ENCODE measurements around the gene EMD.

Gene EMD

DNA sequence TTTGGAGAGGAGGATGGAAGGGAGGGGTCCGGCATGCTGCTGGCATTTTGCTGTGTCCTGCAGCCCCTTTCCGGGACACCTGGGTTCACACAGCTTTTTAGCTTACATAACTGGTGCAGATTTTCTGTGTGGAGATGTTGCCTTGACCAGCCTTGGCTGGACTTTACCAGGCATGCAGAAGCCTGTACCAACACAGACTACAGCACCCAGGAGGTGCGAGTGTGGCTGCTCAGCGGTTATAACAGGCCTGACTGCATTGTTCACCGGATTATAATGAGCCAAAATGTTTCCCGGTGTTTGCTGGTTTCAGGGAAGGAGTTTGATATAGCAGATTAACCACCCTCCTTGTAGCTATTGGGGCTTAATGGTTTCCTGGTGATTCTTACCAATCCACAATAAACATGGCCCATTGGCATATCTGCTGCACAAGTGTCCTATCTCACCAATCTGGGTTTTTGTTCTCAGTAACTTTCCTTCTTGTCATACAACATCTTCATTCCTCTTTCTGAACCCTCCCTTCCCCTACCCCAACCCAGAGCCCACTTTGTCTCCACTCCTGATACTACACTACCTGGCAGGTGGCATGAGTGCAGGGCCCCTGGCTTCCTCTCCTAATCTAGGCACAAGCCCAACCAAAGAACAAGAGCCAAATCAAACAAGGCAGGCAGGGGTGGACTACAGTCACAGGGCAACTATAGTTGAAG lies 23.0 kb downstream of the EMD start:
- H3K36me3 ChIP-seq = peaks cover 59% of the 10 kb centered on the region
- TF ChIP-seq, protein P1, sequence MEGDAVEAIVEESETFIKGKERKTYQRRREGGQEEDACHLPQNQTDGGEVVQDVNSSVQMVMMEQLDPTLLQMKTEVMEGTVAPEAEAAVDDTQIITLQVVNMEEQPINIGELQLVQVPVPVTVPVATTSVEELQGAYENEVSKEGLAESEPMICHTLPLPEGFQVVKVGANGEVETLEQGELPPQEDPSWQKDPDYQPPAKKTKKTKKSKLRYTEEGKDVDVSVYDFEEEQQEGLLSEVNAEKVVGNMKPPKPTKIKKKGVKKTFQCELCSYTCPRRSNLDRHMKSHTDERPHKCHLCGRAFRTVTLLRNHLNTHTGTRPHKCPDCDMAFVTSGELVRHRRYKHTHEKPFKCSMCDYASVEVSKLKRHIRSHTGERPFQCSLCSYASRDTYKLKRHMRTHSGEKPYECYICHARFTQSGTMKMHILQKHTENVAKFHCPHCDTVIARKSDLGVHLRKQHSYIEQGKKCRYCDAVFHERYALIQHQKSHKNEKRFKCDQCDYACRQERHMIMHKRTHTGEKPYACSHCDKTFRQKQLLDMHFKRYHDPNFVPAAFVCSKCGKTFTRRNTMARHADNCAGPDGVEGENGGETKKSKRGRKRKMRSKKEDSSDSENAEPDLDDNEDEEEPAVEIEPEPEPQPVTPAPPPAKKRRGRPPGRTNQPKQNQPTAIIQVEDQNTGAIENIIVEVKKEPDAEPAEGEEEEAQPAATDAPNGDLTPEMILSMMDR (IDR thresholded peaks at IDR 0.05; ENCODE audit: low read depth, low read length) = no peak
- no peaks in the 10 kb centered on the region for H3K9me3 ChIP-seq (ENCODE audit: severe bottlenecking)
- no peak for DNase-seq
- H3K27me3 ChIP-seq (ENCODE audit: insufficient read depth, low read depth, severe bottlenecking) = peaks cover 3% of the 10 kb centered on the region
- H3K4me3 ChIP-seq (ENCODE audit: low read depth, low read length) = no peak overlapping the region
- peak overlapping the region; percentile 14; the same call in 1 of the 2 replicates for H3K27ac ChIP-seq

DNA sequence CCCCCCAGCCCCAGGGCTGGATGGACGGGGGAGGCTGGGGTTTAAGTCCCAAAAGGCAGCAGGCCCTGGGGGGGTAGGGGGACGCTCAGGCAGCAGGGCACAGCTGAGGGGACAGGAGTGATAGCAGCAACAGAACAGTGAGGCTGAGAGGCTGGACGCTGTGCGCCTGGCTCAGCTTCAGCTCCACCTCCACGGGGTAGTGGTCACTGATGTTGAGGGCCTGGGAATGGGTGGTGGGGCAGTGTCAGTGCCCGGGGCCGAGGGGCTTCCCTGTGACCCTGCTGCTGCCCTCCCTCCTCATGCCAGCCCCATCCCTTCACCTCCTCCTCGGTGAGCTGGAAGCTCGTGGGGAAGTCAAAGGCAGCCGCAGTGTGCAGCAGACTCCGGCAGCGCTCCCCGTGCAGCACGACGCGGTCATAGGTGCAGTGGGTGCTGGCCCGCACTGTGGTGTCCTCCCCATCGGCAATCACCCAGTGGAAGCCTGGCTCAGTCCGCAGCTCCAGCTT lies 23.6 kb downstream of the EMD start:
- Histone ChIP-seq H3K27me3 (ENCODE audit: insufficient read depth, low read depth, severe bottlenecking) (peaks cover 3% of the 10 kb centered on the region), H3K4me3 (ENCODE audit: low read depth, low read length) (no peak overlapping the region), H3K9me3 (ENCODE audit: severe bottlenecking) (no peaks in the 10 kb centered on the region), H3K36me3 (peaks cover 59% of the 10 kb centered on the region), H3K27ac (peak overlapping the region; percentile 14; the same call in 1 of the 2 replicates)
- DNase-seq = no peak
- TF ChIP-seq, protein P1 (IDR thresholded peaks at IDR 0.05; ENCODE audit: low read depth, low read length) = no peak

DNA sequence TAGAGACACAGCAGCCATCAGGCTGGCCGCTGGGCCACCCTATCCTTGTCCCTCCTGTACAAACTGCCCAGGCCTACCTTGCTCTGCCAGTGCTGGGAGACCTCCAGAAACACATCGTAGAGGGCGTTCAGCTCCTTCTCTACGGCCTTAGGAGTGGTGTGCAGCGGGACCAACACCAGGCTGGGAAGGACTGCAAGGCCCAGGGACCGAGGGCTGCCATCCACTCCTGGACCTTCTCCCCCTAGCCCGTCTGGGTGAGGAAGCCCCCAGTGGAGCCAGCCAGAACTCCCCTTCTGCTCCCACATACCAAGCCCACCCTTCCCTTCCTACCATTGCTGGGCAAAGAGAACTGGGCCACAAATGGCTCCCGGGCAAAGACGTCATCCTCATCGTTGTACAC lies 24.1 kb downstream of the EMD start:
- no peaks in the 10 kb centered on the region for H3K9me3 ChIP-seq (ENCODE audit: severe bottlenecking)
- no peak overlapping the region for H3K27ac ChIP-seq
- TF ChIP-seq, protein P1 (IDR thresholded peaks at IDR 0.05; ENCODE audit: low read depth, low read length) = no peak
- H3K36me3 ChIP-seq = peaks cover 59% of the 10 kb centered on the region
- no peak overlapping the region for H3K4me3 ChIP-seq (ENCODE audit: low read depth, low read length)
- no peak for DNase-seq
- H3K27me3 ChIP-seq (ENCODE audit: insufficient read depth, low read depth, severe bottlenecking) = peaks cover 3% of the 10 kb centered on the region

DNA sequence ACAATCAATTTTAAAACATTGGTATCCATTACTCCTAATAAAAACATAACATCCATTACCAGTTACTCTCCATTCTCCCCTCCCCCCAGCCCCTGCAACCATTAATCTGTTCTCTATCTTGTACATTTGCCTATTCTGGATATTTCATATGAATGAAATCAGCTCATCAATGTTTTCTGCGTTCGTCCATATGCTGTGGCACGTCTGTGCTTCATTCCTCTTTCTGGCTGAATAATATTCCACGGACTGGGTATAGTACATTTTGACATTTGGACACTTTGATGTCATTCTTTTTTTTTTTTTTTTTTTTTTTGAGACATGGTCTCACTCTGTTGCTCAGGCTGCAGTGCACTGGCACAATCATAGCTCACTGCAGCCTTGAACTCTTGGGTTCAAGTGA lies 24.8 kb downstream of the EMD start:
- Histone ChIP-seq H3K27ac (no peak overlapping the region), H3K36me3 (peaks cover 56% of the 10 kb centered on the region), H3K4me3 (ENCODE audit: low read depth, low read length) (no peak overlapping the region), H3K27me3 (ENCODE audit: insufficient read depth, low read depth, severe bottlenecking) (peaks cover 3% of the 10 kb centered on the region), H3K9me3 (ENCODE audit: severe bottlenecking) (no peaks in the 10 kb centered on the region)
- no peak for DNase-seq
- TF ChIP-seq, protein P1 (IDR thresholded peaks at IDR 0.05; ENCODE audit: low read depth, low read length) = no peak

DNA sequence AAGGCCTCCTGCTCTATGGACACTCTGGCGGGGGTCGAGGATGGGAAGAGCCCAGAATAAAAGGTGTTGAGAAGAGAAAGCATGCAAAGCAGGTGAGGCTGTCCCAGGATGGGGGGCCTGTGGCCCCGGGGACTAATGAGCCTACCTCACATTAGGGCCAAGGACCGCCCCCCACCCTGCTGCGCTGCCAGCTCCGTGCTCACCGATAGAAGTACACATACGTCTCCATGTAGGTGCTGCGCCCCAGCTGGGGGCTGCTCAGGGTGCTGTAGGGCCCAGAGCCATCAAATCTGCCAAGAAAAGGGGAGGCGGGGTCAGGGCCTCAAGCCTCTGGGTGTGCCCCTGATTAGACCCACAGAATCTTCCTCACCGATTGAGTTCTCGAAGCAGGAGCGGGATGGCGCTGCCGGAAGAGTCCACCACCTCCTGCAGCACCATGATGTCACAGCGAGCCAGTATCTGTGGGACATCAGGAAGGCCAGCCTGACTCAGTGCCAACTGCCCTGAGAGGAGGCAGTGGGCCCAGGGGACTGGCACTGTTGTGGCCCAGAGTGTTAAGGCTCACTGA lies 25.6 kb downstream of the EMD start:
- H3K27me3 ChIP-seq (ENCODE audit: insufficient read depth, low read depth, severe bottlenecking) = peaks cover 5% of the 10 kb centered on the region
- no peak overlapping the region for H3K27ac ChIP-seq
- no peak for DNase-seq
- no peaks in the 10 kb centered on the region for H3K9me3 ChIP-seq (ENCODE audit: severe bottlenecking)
- peaks cover 52% of the 10 kb centered on the region for H3K36me3 ChIP-seq
- H3K4me3 ChIP-seq (ENCODE audit: low read depth, low read length) = no peak overlapping the region
- TF ChIP-seq, protein P1 (IDR thresholded peaks at IDR 0.05; ENCODE audit: low read depth, low read length) = no peak
